Prostate gland (tissue), 2 donors: ENCODE data around the gene NEURL1B.

Experiments used
- POLR2A ChIP-seq: fragments of 450-650 bp; IDR thresholded peaks from one replicate; pipeline ENCODE4 v1.6.1; 2016; ENCODE audit warnings: antibody characterized with exemption, mild to moderate bottlenecking
- TF ChIP-seq, protein P1 (sequence below), 4 experiments: fragments of 200-600 bp in 2 of 4; fragments of 450-650 bp in 2 of 4; sonication (generic) in 2 of 4; IDR thresholded peaks; 1 replicate in 3 of 4; 2 replicates in 1 of 4; pipeline ENCODE4 v1.5.1; 2016 to 2019; ENCODE audit warnings: antibody characterized with exemption in 4 of 4, mild to moderate bottlenecking in 2 of 4, moderate library complexity in 2 of 4

DNA sequence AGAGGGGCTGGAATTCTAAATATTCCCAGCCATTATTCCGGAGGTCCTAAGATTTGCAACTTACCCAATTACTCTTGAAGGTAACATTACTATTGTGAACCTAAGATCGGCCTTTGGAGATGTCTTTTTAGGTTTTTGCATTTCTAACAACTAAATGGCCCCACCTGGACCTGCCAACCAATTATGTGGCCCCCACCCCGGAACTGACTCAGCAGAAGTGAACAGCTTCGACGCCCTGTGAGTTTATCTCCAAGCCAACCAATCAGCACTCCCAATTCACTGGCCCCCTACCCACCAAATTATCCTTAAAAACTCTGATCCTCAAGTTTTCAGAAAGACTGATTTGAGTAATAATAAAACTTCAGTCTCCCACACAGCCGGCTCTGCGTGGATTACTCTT is 62.9 kb downstream of the NEURL1B start:
- no peak for TF ChIP-seq POLR2A
- TF ChIP-seq, protein P1, sequence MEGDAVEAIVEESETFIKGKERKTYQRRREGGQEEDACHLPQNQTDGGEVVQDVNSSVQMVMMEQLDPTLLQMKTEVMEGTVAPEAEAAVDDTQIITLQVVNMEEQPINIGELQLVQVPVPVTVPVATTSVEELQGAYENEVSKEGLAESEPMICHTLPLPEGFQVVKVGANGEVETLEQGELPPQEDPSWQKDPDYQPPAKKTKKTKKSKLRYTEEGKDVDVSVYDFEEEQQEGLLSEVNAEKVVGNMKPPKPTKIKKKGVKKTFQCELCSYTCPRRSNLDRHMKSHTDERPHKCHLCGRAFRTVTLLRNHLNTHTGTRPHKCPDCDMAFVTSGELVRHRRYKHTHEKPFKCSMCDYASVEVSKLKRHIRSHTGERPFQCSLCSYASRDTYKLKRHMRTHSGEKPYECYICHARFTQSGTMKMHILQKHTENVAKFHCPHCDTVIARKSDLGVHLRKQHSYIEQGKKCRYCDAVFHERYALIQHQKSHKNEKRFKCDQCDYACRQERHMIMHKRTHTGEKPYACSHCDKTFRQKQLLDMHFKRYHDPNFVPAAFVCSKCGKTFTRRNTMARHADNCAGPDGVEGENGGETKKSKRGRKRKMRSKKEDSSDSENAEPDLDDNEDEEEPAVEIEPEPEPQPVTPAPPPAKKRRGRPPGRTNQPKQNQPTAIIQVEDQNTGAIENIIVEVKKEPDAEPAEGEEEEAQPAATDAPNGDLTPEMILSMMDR (IDR thresholded peaks at IDR 0.05), result no peak
